Left lung (tissue), 10 donors: Measurements from ENCODE around the gene HMX1. TPM values are rescaled to one million over a fixed set of nuclear protein-coding genes. Genes with fewer than 3 reads are reported as not detected.
A peak's percentile ranks its signal among the peaks of the same experiment; 100 is the strongest.

ENCODE experiments used
- ATAC-seq: fragments of 200-7000 bp; cut with Tn5 transposase; one replicate; pipeline ENCODE4 v1.9.1; 2020; ENCODE audit warnings: moderate library complexity
- DNase-seq, 4 donors: peaks; one replicate each; pipeline ENCODE4 v3.0.0-alpha.2; 2013 to 2020
- H3K27ac ChIP-seq, 2 donors: fragments of 200-600 bp; sonication (generic) in 1 of 2; one replicate each; pipeline versions ENCODE4 v1.5.0 to v1.8.0; 2020 to 2021
- H3K27me3 ChIP-seq, 2 donors: fragments of 200-600 bp; sonication (generic) in 1 of 2; one replicate each; pipeline versions ENCODE4 v1.5.0 to v1.8.0; 2020 to 2021
- H3K36me3 ChIP-seq, 2 donors: fragments of 200-600 bp; sonication (generic) in 1 of 2; one replicate each; pipeline versions ENCODE4 v1.5.0 to v1.8.0; 2020 to 2021
- H3K4me1 ChIP-seq, 2 donors: fragments of 200-600 bp; one replicate each; pipeline ENCODE4 v1.8.0; 2021
- H3K4me3 ChIP-seq, 2 donors: fragments of 200-600 bp; sonication (generic) in 1 of 2; one replicate each; pipeline versions ENCODE4 v1.5.0 to v1.8.0; 2020 to 2021; ENCODE audit warnings: mild to moderate bottlenecking in 1 of 2
- H3K9me3 ChIP-seq, 2 donors: fragments of 200-600 bp; sonication (generic) in 1 of 2; one replicate each; pipeline versions ENCODE4 v1.5.0 to v1.8.0; 2020 to 2021
- CTCF ChIP-seq, 2 donors: fragments of 200-600 bp; sonication (generic) in 1 of 2; IDR thresholded peaks; one replicate each; pipeline versions ENCODE4 v1.5.0 to v1.8.0; 2021; ENCODE audit warnings: antibody characterized with exemption in 2 of 2
- intact Hi-C, 2 donors: fragments of 100-400 bp; cut with DNase I; formaldehyde crosslinking; loops; one replicate each; pipeline versions ENCODE4 v1.11.2 to v1.14.2; 2022
- polyA plus RNA-seq, 6 donors: library from polyadenylated mRNA; unstranded; fragments of 120-200 nt; gene quantifications; one replicate each; pipeline ENCODE4 v1.2.1, GENCODE V29; 2013; ENCODE audit not compliant: insufficient read length in 6 of 6
- total RNA-seq, 2 donors: library from RNA; stranded (reverse); fragmentation: NEBNext Ultra II Directional; extraction: Animal tissue kit (Norgen Biotek cat#: 25700); gene quantifications; one replicate each; pipeline ENCODE4 v1.2.1, GENCODE V29; 2021
- donor health status: DM: no; HTN: yes; CAD: no.
- donor health status: DM: no; HTN: no; CAD: no.

HMX1 gene
- total and polyA plus RNA-seq, 8 donors, result not detected

- no peak for ATAC-seq
- no peak for TF ChIP-seq CTCF (IDR thresholded peaks at IDR 0.05)
- Histone ChIP-seq H3K4me1 (no peaks in the 10 kb centered on the region), H3K36me3 (no peaks in the 10 kb centered on the region), H3K27ac (no peak overlapping the region), H3K4me3 (no peak overlapping the region), H3K27me3 (peaks cover 0 to 65% of the 10 kb centered on the region in 2 donors), H3K9me3 (no peaks in the 10 kb centered on the region)
- DNase-seq, result peak in 2 of 4 donors; percentile 22 to 56
- intact Hi-C loops, result no loop called here
Measured at GRCh38 chr4:8915201-8916200, 43.9 kb upstream of the HMX1 start.

GRCh38 chr4:8914461-8915171 is 43.0 kb upstream of the HMX1 start:
- Histone ChIP-seq H3K4me1 (no peaks in the 10 kb centered on the region), H3K27me3 (peaks cover 0 to 56% of the 10 kb centered on the region in 2 donors), H3K9me3 (no peaks in the 10 kb centered on the region), H3K36me3 (no peaks in the 10 kb centered on the region), H3K27ac (no peak overlapping the region), H3K4me3 (no peak overlapping the region)
- intact Hi-C loops, result no loop called here
- peak in 2 of 4 donors; percentile 15 to 61 for DNase-seq
- ATAC-seq, result no peak
- TF ChIP-seq CTCF (IDR thresholded peaks at IDR 0.05), result no peak

DNA sequence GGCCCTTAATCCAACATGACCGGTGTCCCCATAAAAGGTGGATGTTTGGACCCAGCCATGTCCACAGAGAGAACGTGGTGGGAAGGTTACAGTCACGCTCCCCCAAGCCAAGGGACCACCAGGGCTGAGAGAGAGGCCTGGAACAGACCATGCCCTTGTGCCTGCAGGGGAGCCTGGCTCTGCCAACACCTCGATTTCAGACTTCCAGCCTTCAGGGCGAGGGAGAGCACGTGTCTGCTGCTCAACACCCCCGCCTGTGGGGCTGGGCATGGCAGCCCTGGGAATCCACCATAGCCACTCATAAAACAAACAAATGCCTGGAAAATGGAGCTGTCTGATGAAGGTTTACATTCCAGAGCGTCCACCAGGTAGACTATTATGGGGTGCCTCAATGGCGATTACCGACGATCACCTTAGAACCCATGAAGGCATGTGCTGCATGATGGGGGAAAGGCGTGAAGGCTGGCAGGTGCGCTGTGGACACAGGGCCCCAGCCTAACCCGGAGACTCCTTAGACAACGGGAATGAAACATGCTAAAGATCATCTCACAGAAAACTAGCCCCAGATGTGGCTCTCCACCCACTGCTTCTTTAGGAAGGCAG is 42.3 kb upstream of the HMX1 start:
- no peaks in the 10 kb centered on the region for H3K4me1 ChIP-seq
- TF ChIP-seq CTCF (IDR thresholded peaks at IDR 0.05), result no peak
- H3K27ac ChIP-seq, result no peak overlapping the region
- no peak for ATAC-seq
- no peaks in the 10 kb centered on the region for H3K36me3 ChIP-seq
- intact Hi-C loops, result no loop called here
- peak in 2 of 4 donors; percentile 26 to 45 for DNase-seq
- H3K4me3 ChIP-seq, result no peak overlapping the region
- H3K9me3 ChIP-seq, result no peaks in the 10 kb centered on the region
- H3K27me3 ChIP-seq, result peaks cover 0 to 52% of the 10 kb centered on the region in 2 donors

GRCh38 chr4:8913121-8913857 is 41.6 kb upstream of the HMX1 start:
- peaks cover 0 to 59% of the 10 kb centered on the region in 2 donors for H3K27me3 ChIP-seq
- TF ChIP-seq CTCF (IDR thresholded peaks at IDR 0.05), result no peak
- H3K9me3 ChIP-seq, result no peaks in the 10 kb centered on the region
- DNase-seq, result peak in 3 of 4 donors; percentile 18 to 61 (median 33)
- H3K27ac ChIP-seq, result no peak overlapping the region
- H3K36me3 ChIP-seq, result no peaks in the 10 kb centered on the region
- no peak overlapping the region for H3K4me3 ChIP-seq
- intact Hi-C loops, result no loop called here
- H3K4me1 ChIP-seq, result no peaks in the 10 kb centered on the region
- peak; percentile 54 for ATAC-seq
